ENCODE measurements around the gene MT2A.
A peak's percentile ranks its signal among the peaks of the same experiment; 100 is the strongest.

Gene MT2A

GRCh38 chr16:56657555-56658326, 49.4 kb downstream of the MT2A start, which contains the start of gene MT1F:
Gene MT1F, plus strand, starts transcription at chr16:56657959. Its CDS starts 100 bp downstream, at chr16:56658059.
- peak within 1 kb of the TSS; percentile 44 for H3K4me3 ChIP-seq (ENCODE audit: low read depth, low read length)
- no peak for DNase-seq (ENCODE audit: low read depth)

DNA sequence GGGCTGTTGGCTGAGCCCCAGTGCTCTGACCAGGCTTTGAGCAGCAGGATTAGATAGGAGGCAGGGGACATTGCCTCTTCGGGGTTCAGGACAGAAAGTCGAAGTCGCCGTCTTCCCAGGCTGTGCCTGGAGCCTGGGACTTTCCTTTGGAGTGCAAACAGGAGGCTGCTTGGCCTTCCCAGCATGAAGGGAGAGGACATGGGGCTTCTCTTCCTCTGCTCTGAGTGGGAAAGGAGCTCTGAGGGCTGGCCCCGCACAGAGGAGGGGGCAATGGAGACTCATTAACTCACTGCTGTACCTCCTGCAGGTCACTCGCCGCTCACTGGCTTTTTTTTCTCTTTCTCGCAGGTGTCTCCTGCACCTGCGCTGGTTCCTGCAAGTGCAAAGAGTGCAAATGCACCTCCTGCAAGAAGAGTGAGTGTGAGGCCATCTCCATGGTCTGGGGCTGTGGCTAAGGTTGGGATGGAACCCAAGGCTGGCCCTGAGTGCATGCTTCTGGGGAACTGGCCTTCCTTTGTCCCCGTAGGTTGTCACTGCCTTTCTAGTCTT, 50.0 kb downstream of the MT2A start:
- DNase-seq (ENCODE audit: low read depth), result no peak
- H3K4me3 ChIP-seq (ENCODE audit: low read depth, low read length), result peak overlapping the region; percentile 44
